NCI-H524 treated with DMSO at 0.1 percent for 48 hours (cell line): Measurements from ENCODE around the gene ANO7.

Source experiments
- DNase-seq: peaks from one replicate; lab custom pipeline; 2025; lab: John Stamatoyannopoulos, UW

ANO7 gene

GRCh38 chr2:241228081-241228859 lies 39.8 kb downstream of the ANO7 start:
- no peak for DNase-seq

GRCh38 chr2:241228860-241229516 lies 40.5 kb downstream of the ANO7 start:
- no peak for DNase-seq

- DNase-seq = no peak
Observed at GRCh38 chr2:241229563-241230401, 41.3 kb downstream of the ANO7 start.

GRCh38 chr2:241230435-241230834 lies 42.0 kb downstream of the ANO7 start:
- DNase-seq = no peak

- DNase-seq = no peak
Observed at GRCh38 chr2:241232736-241233575, 44.5 kb downstream of the ANO7 start.

GRCh38 chr2:241234066-241234790 lies 45.8 kb downstream of the ANO7 start:
- no peak for DNase-seq

GRCh38 chr2:241234962-241235740 lies 46.7 kb downstream of the ANO7 start:
- DNase-seq = no peak

- DNase-seq = no peak
Observed at GRCh38 chr2:241235859-241236593, 47.5 kb downstream of the ANO7 start.

- no peak for DNase-seq
Observed at GRCh38 chr2:241237047-241237446, 48.6 kb downstream of the ANO7 start.

GRCh38 chr2:241237949-241238371 lies 49.5 kb downstream of the ANO7 start:
- no peak for DNase-seq

GRCh38 chr2:241238693-241239198 lies 50.3 kb downstream of the ANO7 start:
- no peak for DNase-seq

GRCh38 chr2:241239552-241240202 lies 51.2 kb downstream of the ANO7 start:
- no peak for DNase-seq

GRCh38 chr2:241240320-241241004 lies 52.0 kb downstream of the ANO7 start:
- DNase-seq = no peak

- no peak for DNase-seq
Observed at GRCh38 chr2:241241669-241242068, 53.2 kb downstream of the ANO7 start.

GRCh38 chr2:241242306-241242705 lies 53.8 kb downstream of the ANO7 start:
- no peak for DNase-seq

GRCh38 chr2:241244368-241244767 lies 55.9 kb downstream of the ANO7 start:
- no peak for DNase-seq

GRCh38 chr2:241248289-241248688 lies 59.8 kb downstream of the ANO7 start:
- no peak for DNase-seq

- DNase-seq = no peak
Observed at GRCh38 chr2:241248897-241249296, 60.4 kb downstream of the ANO7 start.
